SK-N-SH (cell line): ENCODE measurements around the gene SHANK1.

Source experiments
- EP300 ChIP-seq, 2 experiments: IDR thresholded peaks; 2 replicates each; pipeline versions ENCODE4 v1.4.0 to v1.6.1; 2012; ENCODE audit warnings: borderline replicate concordance in 1 of 2, low read depth in 1 of 2, low read length in 1 of 2
- EZH2phosphoT487 ChIP-seq: fragments of 200-600 bp; sonication (generic); IDR thresholded peaks from 2 replicates; pipeline ENCODE4 v1.6.1; 2017; ENCODE audit warnings: low read depth, mixed run types, mild to moderate bottlenecking, antibody characterized with exemption, moderate library complexity, borderline replicate concordance
- FOXM1 ChIP-seq: IDR thresholded peaks from 2 replicates; pipeline ENCODE4 v1.4.0; 2012; ENCODE audit warnings: low read depth, mild to moderate bottlenecking
- MXI1 ChIP-seq: IDR thresholded peaks from 2 replicates; pipeline ENCODE4 v1.6.1; 2012; ENCODE audit warnings: mild to moderate bottlenecking, low read depth, low read length, improper control_type of control experiment
- RAD21 ChIP-seq: IDR thresholded peaks from 2 replicates; pipeline ENCODE4 v1.6.1; 2012; ENCODE audit warnings: mild to moderate bottlenecking, low read length
- RCOR1 ChIP-seq: fragments of 150-350 bp; IDR thresholded peaks from 2 replicates; pipeline ENCODE4 v1.6.1; 2017; ENCODE audit warnings: antibody characterized with exemption, low read length
- RXRA ChIP-seq: IDR thresholded peaks from 2 replicates; pipeline ENCODE4 v1.4.0; 2012; ENCODE audit warnings: low read depth, mild to moderate bottlenecking, borderline replicate concordance
- TAF1 ChIP-seq: IDR thresholded peaks from 2 replicates; pipeline ENCODE4 v1.6.1; 2012; ENCODE audit warnings: low read depth, mild to moderate bottlenecking, low read length, moderate library complexity, borderline replicate concordance
- TEAD4 ChIP-seq: IDR thresholded peaks from 2 replicates; pipeline ENCODE4 v1.4.0; 2012; ENCODE audit warnings: mild to moderate bottlenecking, borderline replicate concordance; ENCODE audit not compliant: insufficient read depth
- YY1 ChIP-seq: IDR thresholded peaks from 2 replicates; pipeline ENCODE4 v1.4.0; 2012; ENCODE audit warnings: low read depth, mild to moderate bottlenecking
- TF ChIP-seq, protein P1 (sequence below): fragments of 200-600 bp; sonication (generic); IDR thresholded peaks from 2 replicates; pipeline ENCODE4 v1.6.1; 2017; ENCODE audit warnings: antibody characterized with exemption, mild to moderate bottlenecking, moderate library complexity
- TF ChIP-seq, protein P2 (sequence below): IDR thresholded peaks from 2 replicates; pipeline ENCODE4 v1.4.0; 2012; ENCODE audit warnings: low read depth

DNA sequence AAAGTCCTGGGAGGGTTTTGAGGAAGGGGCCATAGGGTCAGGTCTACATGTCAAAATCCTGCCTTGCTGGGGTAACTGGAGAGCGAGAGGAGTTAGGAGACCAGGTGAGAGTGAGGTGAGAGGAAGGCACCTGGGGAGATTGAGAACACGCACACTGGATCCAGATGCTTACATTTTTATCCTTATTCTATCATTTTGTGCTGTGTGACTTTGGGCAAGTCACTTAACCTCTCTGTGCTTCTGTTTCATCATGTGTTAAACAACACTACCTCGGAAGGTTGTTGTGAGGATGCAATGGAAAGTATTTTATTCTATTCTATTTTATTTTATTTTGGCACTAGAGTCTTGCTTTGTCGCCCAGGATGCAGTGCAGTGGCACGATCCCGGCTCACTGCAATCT is 66.9 kb downstream of the SHANK1 start:
- TF ChIP-seq, protein P1, sequence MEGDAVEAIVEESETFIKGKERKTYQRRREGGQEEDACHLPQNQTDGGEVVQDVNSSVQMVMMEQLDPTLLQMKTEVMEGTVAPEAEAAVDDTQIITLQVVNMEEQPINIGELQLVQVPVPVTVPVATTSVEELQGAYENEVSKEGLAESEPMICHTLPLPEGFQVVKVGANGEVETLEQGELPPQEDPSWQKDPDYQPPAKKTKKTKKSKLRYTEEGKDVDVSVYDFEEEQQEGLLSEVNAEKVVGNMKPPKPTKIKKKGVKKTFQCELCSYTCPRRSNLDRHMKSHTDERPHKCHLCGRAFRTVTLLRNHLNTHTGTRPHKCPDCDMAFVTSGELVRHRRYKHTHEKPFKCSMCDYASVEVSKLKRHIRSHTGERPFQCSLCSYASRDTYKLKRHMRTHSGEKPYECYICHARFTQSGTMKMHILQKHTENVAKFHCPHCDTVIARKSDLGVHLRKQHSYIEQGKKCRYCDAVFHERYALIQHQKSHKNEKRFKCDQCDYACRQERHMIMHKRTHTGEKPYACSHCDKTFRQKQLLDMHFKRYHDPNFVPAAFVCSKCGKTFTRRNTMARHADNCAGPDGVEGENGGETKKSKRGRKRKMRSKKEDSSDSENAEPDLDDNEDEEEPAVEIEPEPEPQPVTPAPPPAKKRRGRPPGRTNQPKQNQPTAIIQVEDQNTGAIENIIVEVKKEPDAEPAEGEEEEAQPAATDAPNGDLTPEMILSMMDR = no peak
- TF ChIP-seq TAF1 (no peak), YY1 (no peak), EP300 (IDR thresholded peaks at IDR 0.05; ENCODE audit: borderline replicate concordance in 1 of 2, low read depth in 1 of 2, low read length in 1 of 2) (no peak), EZH2phosphoT487 (no peak), FOXM1 (no peak), RAD21 (no peak), MXI1 (no peak), TEAD4 (no peak), RCOR1 (no peak), RXRA (no peak)
- TF ChIP-seq, protein P2, sequence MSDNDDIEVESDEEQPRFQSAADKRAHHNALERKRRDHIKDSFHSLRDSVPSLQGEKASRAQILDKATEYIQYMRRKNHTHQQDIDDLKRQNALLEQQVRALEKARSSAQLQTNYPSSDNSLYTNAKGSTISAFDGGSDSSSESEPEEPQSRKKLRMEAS = no peak
